Parietal lobe (tissue), 1 donor: ENCODE results near the gene ARGLU1. TPM values are rescaled to one million over a fixed set of nuclear protein-coding genes. Genes with fewer than 3 reads are reported as not detected.

Source experiments
- total RNA-seq: library from RNA; depleted of rRNA; stranded (reverse); fragments of >200 nt; gene quantifications from one replicate; pipeline ENCODE4 v1.2.3, GENCODE V29; 2014

Gene ARGLU1, protein sequence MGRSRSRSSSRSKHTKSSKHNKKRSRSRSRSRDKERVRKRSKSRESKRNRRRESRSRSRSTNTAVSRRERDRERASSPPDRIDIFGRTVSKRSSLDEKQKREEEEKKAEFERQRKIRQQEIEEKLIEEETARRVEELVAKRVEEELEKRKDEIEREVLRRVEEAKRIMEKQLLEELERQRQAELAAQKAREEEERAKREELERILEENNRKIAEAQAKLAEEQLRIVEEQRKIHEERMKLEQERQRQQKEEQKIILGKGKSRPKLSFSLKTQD
- total RNA-seq: 270 TPM

DNA sequence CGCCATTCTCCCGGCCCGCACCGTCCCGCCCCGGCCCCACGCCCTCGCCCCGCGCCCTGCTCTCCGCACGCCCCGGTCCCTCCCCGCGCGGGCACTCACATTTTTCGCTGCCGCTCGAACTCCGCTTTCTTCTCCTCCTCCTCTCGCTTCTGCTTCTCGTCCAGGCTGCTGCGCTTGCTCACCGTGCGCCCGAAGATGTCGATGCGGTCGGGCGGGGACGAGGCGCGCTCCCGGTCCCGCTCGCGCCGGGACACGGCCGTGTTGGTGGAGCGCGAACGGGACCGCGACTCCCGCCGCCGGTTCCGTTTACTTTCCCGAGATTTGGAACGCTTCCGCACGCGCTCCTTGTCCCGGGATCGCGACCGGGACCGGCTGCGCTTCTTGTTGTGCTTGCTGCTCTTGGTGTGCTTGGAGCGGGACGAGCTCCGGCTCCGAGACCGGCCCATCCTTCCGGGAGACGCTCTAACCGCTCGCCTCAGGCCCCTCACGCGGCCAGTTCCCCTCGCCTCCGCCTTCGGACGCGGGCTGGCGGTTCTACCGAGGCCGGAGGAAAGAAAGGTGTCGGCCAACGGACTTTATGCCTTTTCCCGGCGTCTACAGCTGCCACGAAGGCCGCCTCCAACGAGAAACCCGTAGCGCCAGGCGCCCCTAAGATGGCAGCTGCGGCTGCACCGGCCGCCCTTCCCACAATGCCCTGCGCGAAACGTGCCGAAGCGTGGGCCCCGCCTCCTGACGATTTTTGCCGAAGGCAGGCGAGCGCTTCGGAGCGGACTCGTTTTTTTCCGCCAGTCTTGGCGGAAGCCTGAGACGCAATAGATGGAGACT, at the start of gene ARGLU1:
Gene ARGLU1, minus strand, starts transcription at position 664 of the 825 bp plus-strand sequence. Its CDS starts 218 bp downstream, at position 446.

DNA sequence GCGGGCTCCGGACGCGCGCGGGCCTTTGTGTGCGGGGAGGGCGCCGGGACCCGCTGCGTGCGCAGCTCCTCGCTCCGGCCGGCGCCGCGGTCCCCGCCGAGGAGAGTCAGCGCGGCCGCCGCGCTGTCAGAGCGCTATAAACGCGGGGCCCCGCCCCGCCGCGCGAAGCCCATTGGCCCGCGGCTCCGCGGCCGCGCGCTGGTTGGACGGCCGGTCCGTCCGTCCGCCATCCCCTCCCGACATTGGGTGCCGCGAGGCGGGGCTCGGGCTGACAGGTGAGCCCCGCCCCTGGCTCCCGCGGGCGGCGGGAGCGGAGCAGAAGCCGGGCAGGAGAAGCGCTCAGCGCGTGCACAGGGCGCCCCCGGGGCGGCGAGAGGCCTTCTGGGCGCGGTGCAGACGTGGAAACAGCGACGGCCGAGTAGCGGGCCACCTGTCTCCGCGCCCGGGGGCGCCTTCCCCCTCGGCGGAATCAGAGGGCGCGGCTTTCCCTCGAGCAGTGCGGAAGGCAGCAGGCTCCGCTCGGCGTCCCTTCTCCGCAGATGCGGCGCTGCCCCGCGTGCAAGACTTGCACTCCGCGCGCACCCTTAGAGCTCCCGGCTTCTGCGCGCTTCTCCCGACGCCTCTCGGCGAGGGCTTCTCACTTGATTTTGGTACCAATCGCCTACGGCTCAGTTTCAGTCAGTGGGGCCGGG, 32.2 kb downstream of the ARGLU1 start, which contains the start of gene EFNB2:
Gene EFNB2, minus strand, starts transcription at position 111 of the 692 bp plus-strand sequence. CDS start 698 bp downstream, outside the sequence.

Other genes starting within 250 kb of the ARGLU1 start
- gene EFNB2, start 32.5 kb downstream of the ARGLU1 start, total RNA-seq: 99.2 TPM